Uterus (tissue), 2 donors: ENCODE measurements around the gene OARD1.

Source experiments
- POLR2A ChIP-seq, 2 donors: fragments of 450-650 bp; IDR thresholded peaks; one replicate each; pipeline ENCODE4 v1.6.1; 2016; ENCODE audit warnings: antibody characterized with exemption in 2 of 2, mild to moderate bottlenecking in 1 of 2, moderate library complexity in 1 of 2
- TF ChIP-seq, protein P1 (sequence below), 4 experiments: fragments of 200-600 bp in 2 of 4; fragments of 450-650 bp in 2 of 4; sonication (generic) in 2 of 4; IDR thresholded peaks; one replicate each; pipeline ENCODE4 v1.5.1; 2016 to 2019; ENCODE audit warnings: antibody characterized with exemption in 4 of 4, mild to moderate bottlenecking in 2 of 4, moderate library complexity in 1 of 4

DNA sequence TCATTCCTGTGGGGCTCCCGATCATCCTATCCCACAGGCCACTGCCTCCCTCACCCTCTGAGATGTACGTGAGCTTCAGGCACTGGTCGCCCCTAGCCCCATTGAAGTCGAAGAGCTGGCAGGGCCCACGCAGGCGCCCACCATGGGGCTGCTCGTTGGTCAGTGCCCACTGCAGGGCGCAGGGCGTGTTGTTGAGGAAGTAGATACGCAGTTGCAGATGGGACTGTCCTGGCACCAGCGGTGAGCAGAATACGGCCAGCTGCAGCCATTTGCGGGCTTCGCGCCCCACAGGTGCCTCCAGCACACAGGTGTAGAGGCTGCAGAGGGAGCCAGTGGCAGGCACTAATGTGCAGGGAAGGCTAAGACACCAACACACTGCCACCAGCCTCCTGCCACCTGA is 39.3 kb downstream of the OARD1 start:
- TF ChIP-seq, protein P1, sequence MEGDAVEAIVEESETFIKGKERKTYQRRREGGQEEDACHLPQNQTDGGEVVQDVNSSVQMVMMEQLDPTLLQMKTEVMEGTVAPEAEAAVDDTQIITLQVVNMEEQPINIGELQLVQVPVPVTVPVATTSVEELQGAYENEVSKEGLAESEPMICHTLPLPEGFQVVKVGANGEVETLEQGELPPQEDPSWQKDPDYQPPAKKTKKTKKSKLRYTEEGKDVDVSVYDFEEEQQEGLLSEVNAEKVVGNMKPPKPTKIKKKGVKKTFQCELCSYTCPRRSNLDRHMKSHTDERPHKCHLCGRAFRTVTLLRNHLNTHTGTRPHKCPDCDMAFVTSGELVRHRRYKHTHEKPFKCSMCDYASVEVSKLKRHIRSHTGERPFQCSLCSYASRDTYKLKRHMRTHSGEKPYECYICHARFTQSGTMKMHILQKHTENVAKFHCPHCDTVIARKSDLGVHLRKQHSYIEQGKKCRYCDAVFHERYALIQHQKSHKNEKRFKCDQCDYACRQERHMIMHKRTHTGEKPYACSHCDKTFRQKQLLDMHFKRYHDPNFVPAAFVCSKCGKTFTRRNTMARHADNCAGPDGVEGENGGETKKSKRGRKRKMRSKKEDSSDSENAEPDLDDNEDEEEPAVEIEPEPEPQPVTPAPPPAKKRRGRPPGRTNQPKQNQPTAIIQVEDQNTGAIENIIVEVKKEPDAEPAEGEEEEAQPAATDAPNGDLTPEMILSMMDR (IDR thresholded peaks at IDR 0.05): no peak
- no peak for TF ChIP-seq POLR2A (IDR thresholded peaks at IDR 0.05)
